ENCODE results near the gene MLH3. TPM values are rescaled to one million over a fixed set of nuclear protein-coding genes. Genes with fewer than 3 reads are reported as not detected.

Gene MLH3
- total and polyA plus RNA-seq, 10 of the 15 experiments (the other 5 are each of a cell fraction or from before 2014, with no cell fraction given): 12.6 to 31.2 (median 19.6) TPM

DNA sequence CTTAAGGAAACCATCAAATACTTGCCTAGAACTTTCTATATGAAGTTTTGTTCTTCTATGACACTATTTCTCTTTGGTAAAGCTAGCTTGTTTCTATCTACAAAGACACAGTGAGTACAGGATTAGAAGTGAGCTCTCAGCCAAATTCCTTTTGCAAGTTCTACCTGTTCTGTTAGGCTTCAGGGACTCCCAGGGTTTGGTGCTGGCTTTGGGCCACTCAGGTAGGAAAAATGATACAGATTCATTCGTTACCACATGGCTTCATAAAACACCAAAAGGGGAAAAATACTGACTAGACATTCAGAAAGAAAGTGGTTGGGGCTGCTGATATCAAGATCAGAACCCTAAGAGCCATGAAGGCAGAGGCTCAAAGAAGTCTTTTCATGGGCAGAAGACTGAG is 32.0 kb upstream of the MLH3 start:
- DNase-seq (ENCODE audit: low read depth, low spot score) (no peak), ATAC-seq (no peak), FAIRE-seq (no peak)
- ChIA-PET POLR2A (interaction anchor here (1.1 kb wide), 1 partner anchor 14 kb away, joined by 3 read pairs; the partner anchor contains the start of gene ZC2HC1C), SMC1A (ENCODE audit: uncharacterized antibody, unreplicated experiment) (interaction anchor here (1.1 to 1.6 kb wide), 2 partner anchors 20 to 223 kb away, joined by 3 to 4 read pairs; no protein-coding TSS in a partner anchor), RAD21 (ENCODE audit: unreplicated experiment) (no interaction called here), CTCF (interaction anchor here (0.6 to 2.3 kb wide), 3 partner anchors 21 to 222 kb away, joined by 3 to 6 read pairs (median 3); no protein-coding TSS in a partner anchor)
- TF ChIP-seq ZNF384 (IDR thresholded peaks at IDR 0.05; ENCODE audit: borderline replicate concordance, low read depth, low read length): no peak
- TF ChIP-seq TBL1XR1 (IDR thresholded peaks at IDR 0.05; ENCODE audit: low read depth, low read length): no peak
- no peak for TF ChIP-seq NFXL1 (IDR thresholded peaks at IDR 0.05; ENCODE audit: borderline replicate concordance)
- TF ChIP-seq ESRRA (IDR thresholded peaks at IDR 0.05; ENCODE audit: low read length): no peak
- no peak for TF ChIP-seq POLR2A (IDR thresholded peaks at IDR 0.05; ENCODE audit: low read depth, low read length)
- no peak for TF ChIP-seq EGR1 (IDR thresholded peaks at IDR 0.05; ENCODE audit: borderline replicate concordance in 1 of 2, low read depth in 2 of 2, low read length in 2 of 2)
- TF ChIP-seq, protein P1, sequence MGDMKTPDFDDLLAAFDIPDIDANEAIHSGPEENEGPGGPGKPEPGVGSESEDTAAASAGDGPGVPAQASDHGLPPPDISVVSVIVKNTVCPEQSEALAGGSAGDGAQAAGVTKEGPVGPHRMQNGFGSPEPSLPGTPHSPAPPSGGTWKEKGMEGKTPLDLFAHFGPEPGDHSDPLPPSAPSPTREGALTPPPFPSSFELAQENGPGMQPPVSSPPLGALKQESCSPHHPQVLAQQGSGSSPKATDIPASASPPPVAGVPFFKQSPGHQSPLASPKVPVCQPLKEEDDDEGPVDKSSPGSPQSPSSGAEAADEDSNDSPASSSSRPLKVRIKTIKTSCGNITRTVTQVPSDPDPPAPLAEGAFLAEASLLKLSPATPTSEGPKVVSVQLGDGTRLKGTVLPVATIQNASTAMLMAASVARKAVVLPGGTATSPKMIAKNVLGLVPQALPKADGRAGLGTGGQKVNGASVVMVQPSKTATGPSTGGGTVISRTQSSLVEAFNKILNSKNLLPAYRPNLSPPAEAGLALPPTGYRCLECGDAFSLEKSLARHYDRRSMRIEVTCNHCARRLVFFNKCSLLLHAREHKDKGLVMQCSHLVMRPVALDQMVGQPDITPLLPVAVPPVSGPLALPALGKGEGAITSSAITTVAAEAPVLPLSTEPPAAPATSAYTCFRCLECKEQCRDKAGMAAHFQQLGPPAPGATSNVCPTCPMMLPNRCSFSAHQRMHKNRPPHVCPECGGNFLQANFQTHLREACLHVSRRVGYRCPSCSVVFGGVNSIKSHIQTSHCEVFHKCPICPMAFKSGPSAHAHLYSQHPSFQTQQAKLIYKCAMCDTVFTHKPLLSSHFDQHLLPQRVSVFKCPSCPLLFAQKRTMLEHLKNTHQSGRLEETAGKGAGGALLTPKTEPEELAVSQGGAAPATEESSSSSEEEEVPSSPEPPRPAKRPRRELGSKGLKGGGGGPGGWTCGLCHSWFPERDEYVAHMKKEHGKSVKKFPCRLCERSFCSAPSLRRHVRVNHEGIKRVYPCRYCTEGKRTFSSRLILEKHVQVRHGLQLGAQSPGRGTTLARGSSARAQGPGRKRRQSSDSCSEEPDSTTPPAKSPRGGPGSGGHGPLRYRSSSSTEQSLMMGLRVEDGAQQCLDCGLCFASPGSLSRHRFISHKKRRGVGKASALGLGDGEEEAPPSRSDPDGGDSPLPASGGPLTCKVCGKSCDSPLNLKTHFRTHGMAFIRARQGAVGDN (IDR thresholded peaks at IDR 0.05): no peak
- no peak for TF ChIP-seq IKZF2 (IDR thresholded peaks at IDR 0.05)
- TF ChIP-seq RELA (IDR thresholded peaks at IDR 0.05; ENCODE audit: borderline replicate concordance, partially characterized antibody): no peak
- Histone ChIP-seq H3K4me3 (no peak overlapping the region), H2AFZ (ENCODE audit: control insufficient read depth, low read depth, low read length) (no peak overlapping the region), H3K4me1 (ENCODE audit: control insufficient read depth, insufficient read depth, low read length) (no peaks in the 10 kb centered on the region), H3K27ac (ENCODE audit: control insufficient read depth, insufficient read depth) (no peak overlapping the region), H3K9ac (ENCODE audit: control insufficient read depth, insufficient read depth, low read length) (no peak overlapping the region), H3K79me2 (ENCODE audit: control insufficient read depth, insufficient read depth, low read length) (no peaks in the 10 kb centered on the region), H4K20me1 (ENCODE audit: control insufficient read depth, insufficient read depth) (no peaks in the 10 kb centered on the region), H3K36me3 (ENCODE audit: control insufficient read depth in 2 of 2, insufficient read depth in 2 of 2, low read length in 1 of 2) (peaks cover 4 to 32% of the 10 kb centered on the region in 2 experiments), H3K9me3 (replicated peaks; ENCODE audit: control insufficient read depth, insufficient read depth, low read length) (no peaks in the 10 kb centered on the region), H3K27me3 (replicated peaks in 1 of 2; ENCODE audit: control insufficient read depth in 2 of 2, insufficient read depth in 2 of 2, low read length in 1 of 2) (no peaks in the 10 kb centered on the region), H3K4me2 (ENCODE audit: control insufficient read depth, insufficient read depth) (no peak overlapping the region)
- no TSS peak for BruUV-seq (replicated peaks)
- in situ Hi-C loops (cut with MboI): no loop called here
- WGBS (ENCODE audit: insufficient coverage, insufficient replicate concordance, low lambda C conversion rate, missing lambda C conversion rate): 94% methylated on average over 1 of the region's 1 CpG
- intact Hi-C loops (cut with micrococcal nuclease; ENCODE audit: unreplicated experiment): no loop called here
